Endothelial cell of umbilical vein (primary cell): ENCODE results near the gene RBMS3.
"Not testable (repeated sequence)": the region's sequence is repeated elsewhere in the genome, so short reads cannot be mapped to it uniquely, and the experiment has no call there.

Experiments used
- JUN ChIP-seq: IDR thresholded peaks from 2 replicates; pipeline ENCODE4 v1.6.1; 2011; ENCODE audit warnings: borderline replicate concordance, low read depth; ENCODE audit not compliant: insufficient read length, insufficient read depth
- POLR2AphosphoS5 ChIP-seq: IDR thresholded peaks from 2 replicates; pipeline ENCODE4 v1.6.1; 2012; ENCODE audit warnings: low read depth, mild to moderate bottlenecking, control low read depth, low read length, moderate library complexity; ENCODE audit not compliant: insufficient read depth

- not testable (repeated sequence) for TF ChIP-seq POLR2AphosphoS5, JUN
These were observed 79.4 kb downstream of the RBMS3 start for GRCh38 chr3:29360289-29360688.
